GM19099 (cell line): ENCODE measurements around the gene HSD17B1.

Source experiments
- POLR2A ChIP-seq: IDR thresholded peaks from 3 replicates; pipeline ENCODE4 v1.6.1; 2011; ENCODE audit warnings: low read depth; ENCODE audit not compliant: insufficient read length; ENCODE audit errors: extremely low read depth

HSD17B1 gene

GRCh38 chr17:42568341-42569111 is 15.8 kb downstream of the HSD17B1 start:
- TF ChIP-seq POLR2A, result no peak

- no peak for TF ChIP-seq POLR2A
Observed at GRCh38 chr17:42571435-42572225, 18.9 kb downstream of the HSD17B1 start.

- no peak for TF ChIP-seq POLR2A
Observed at GRCh38 chr17:42573095-42573494, 20.4 kb downstream of the HSD17B1 start.

GRCh38 chr17:42574463-42574862 is 21.7 kb downstream of the HSD17B1 start:
- no peak for TF ChIP-seq POLR2A

- TF ChIP-seq POLR2A, result no peak
Observed at GRCh38 chr17:42577140-42577531, 24.4 kb downstream of the HSD17B1 start.

GRCh38 chr17:42577532-42578281 is 25.0 kb downstream of the HSD17B1 start, which contains the start of gene PSMC3IP:
PSMC3IP (minus strand) TSS chr17:42577729; CDS start chr17:42577686, 43 bp downstream.
- peak; percentile 89 for TF ChIP-seq POLR2A

- TF ChIP-seq POLR2A, result peak; percentile 30
Observed at GRCh38 chr17:42578282-42578869, 25.7 kb downstream of the HSD17B1 start.

- no peak for TF ChIP-seq POLR2A
Observed at GRCh38 chr17:42579794-42580551, 27.2 kb downstream of the HSD17B1 start.

GRCh38 chr17:42581744-42582270 is 29.1 kb downstream of the HSD17B1 start:
- TF ChIP-seq POLR2A, result no peak

GRCh38 chr17:42584880-42585279 is 32.2 kb downstream of the HSD17B1 start:
- no peak for TF ChIP-seq POLR2A

- TF ChIP-seq POLR2A, result no peak
Observed at GRCh38 chr17:42585353-42585752, 32.6 kb downstream of the HSD17B1 start.

- no peak for TF ChIP-seq POLR2A
Observed at GRCh38 chr17:42586514-42587230, 33.9 kb downstream of the HSD17B1 start.

- no peak for TF ChIP-seq POLR2A
Observed at GRCh38 chr17:42590886-42591285, 38.2 kb downstream of the HSD17B1 start.
